ENCODE measurements around the gene BPIFB6.

BPIFB6 gene

GRCh38 chr20:33016581-33017109, 14.8 kb upstream of the BPIFB6 start:
- DNase-seq (ENCODE audit: low spot score) = no peak

GRCh38 chr20:33017542-33017941, 13.9 kb upstream of the BPIFB6 start:
- no peak for DNase-seq (ENCODE audit: low spot score)

GRCh38 chr20:33018169-33018931, 13.1 kb upstream of the BPIFB6 start:
- DNase-seq (ENCODE audit: low spot score) = no peak

GRCh38 chr20:33019465-33020277, 11.8 kb upstream of the BPIFB6 start:
- no peak for DNase-seq (ENCODE audit: low spot score)

- DNase-seq (ENCODE audit: low spot score) = no peak
Observed at GRCh38 chr20:33020278-33021161, 10.9 kb upstream of the BPIFB6 start.

GRCh38 chr20:33021879-33022278, 9.6 kb upstream of the BPIFB6 start:
- no peak for DNase-seq (ENCODE audit: low spot score)

GRCh38 chr20:33022289-33022688, 9.2 kb upstream of the BPIFB6 start:
- no peak for DNase-seq (ENCODE audit: low spot score)

GRCh38 chr20:33022694-33023438, 8.6 kb upstream of the BPIFB6 start:
- no peak for DNase-seq (ENCODE audit: low spot score)

GRCh38 chr20:33023439-33024242, 7.8 kb upstream of the BPIFB6 start:
- DNase-seq (ENCODE audit: low spot score) = no peak

GRCh38 chr20:33024243-33024560, 7.2 kb upstream of the BPIFB6 start:
- no peak for DNase-seq (ENCODE audit: low spot score)

- no peak for DNase-seq (ENCODE audit: low spot score)
Observed at GRCh38 chr20:33024609-33025317, 6.7 kb upstream of the BPIFB6 start.

GRCh38 chr20:33025318-33025876, 6.1 kb upstream of the BPIFB6 start:
- no peak for DNase-seq (ENCODE audit: low spot score)

- no peak for DNase-seq (ENCODE audit: low spot score)
Observed at GRCh38 chr20:33026072-33026778, 5.2 kb upstream of the BPIFB6 start.

- DNase-seq (ENCODE audit: low spot score) = no peak
Observed at GRCh38 chr20:33026779-33027759, 4.4 kb upstream of the BPIFB6 start.

GRCh38 chr20:33027769-33028751, 3.4 kb upstream of the BPIFB6 start:
- no peak for DNase-seq (ENCODE audit: low spot score)

- DNase-seq (ENCODE audit: low spot score) = no peak
Observed at GRCh38 chr20:33028875-33029274, 2.6 kb upstream of the BPIFB6 start.

- no peak for DNase-seq (ENCODE audit: low spot score)
Observed at GRCh38 chr20:33030076-33030475, 1.4 kb upstream of the BPIFB6 start.

All from LoVo (cell line).